ENCODE data around the gene RGMA.

DNA sequence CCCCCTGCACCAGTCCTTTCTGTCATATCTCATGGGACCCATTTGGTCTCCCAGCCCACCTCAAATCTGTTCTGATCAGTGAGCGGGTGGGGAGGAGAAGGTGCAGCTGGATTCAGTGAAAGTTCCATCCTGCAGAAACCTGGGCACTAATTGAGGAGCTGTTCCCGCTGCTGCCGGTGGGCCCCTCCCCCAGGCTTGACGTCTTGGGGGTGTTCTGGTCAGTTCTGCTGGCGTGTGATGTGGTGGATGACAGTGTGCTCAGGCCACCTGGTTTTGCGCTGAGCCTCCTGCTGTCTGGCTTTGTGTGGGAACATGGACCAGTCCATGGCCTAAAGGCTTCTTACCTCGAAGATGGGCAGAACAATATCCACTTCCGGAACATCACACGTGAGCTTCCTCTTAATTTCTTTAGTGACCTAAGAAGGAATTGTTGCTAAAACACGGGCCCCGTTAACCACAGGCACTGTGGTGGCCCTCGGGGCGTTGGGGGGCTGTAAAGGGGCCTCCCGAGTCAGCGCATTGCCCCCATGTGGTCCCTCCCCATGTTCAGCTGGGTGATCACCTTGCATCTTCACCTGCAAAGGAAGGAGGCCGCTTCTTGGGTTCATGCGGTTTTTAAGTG, 59.7 kb downstream of the RGMA start:
- TF ChIP-seq, protein P1, sequence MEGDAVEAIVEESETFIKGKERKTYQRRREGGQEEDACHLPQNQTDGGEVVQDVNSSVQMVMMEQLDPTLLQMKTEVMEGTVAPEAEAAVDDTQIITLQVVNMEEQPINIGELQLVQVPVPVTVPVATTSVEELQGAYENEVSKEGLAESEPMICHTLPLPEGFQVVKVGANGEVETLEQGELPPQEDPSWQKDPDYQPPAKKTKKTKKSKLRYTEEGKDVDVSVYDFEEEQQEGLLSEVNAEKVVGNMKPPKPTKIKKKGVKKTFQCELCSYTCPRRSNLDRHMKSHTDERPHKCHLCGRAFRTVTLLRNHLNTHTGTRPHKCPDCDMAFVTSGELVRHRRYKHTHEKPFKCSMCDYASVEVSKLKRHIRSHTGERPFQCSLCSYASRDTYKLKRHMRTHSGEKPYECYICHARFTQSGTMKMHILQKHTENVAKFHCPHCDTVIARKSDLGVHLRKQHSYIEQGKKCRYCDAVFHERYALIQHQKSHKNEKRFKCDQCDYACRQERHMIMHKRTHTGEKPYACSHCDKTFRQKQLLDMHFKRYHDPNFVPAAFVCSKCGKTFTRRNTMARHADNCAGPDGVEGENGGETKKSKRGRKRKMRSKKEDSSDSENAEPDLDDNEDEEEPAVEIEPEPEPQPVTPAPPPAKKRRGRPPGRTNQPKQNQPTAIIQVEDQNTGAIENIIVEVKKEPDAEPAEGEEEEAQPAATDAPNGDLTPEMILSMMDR (IDR thresholded peaks at IDR 0.05): no peak
- no peak for TF ChIP-seq POLR2A (IDR thresholded peaks at IDR 0.05)
